ENCODE data around the gene SLC44A1.

Gene SLC44A1

GRCh38 chr9:105270711-105271110, 26.3 kb downstream of the SLC44A1 start:
- no peak overlapping the region for H3K9ac ChIP-seq (ENCODE audit: insufficient read length, low read depth)
- TF ChIP-seq ZNF274 (IDR thresholded peaks at IDR 0.05; ENCODE audit: low read depth, low read length) (no peak), SUZ12 (IDR thresholded peaks at IDR 0.05; ENCODE audit: extremely low read depth, insufficient read depth, insufficient read length) (no peak), YY1 (IDR thresholded peaks at IDR 0.05; ENCODE audit: insufficient read depth, insufficient read length) (no peak)
- no peak overlapping the region for H3K4me3 ChIP-seq (ENCODE audit: insufficient read length, low read depth)
- no peaks in the 10 kb centered on the region for H3K4me1 ChIP-seq (ENCODE audit: insufficient read depth, insufficient read length)
- peaks cover 3% of the 10 kb centered on the region for H3K36me3 ChIP-seq (ENCODE audit: insufficient read depth, insufficient read length, low read length)
- no peaks in the 10 kb centered on the region for H3K9me3 ChIP-seq (ENCODE audit: insufficient read depth, low read length)
- no peak for DNase-seq (ENCODE audit: low read depth, low spot score)
- H3K27me3 ChIP-seq (ENCODE audit: insufficient read depth, insufficient read length): no peaks in the 10 kb centered on the region

GRCh38 chr9:105273731-105274130, 29.3 kb downstream of the SLC44A1 start:
- no peaks in the 10 kb centered on the region for H3K27me3 ChIP-seq (ENCODE audit: insufficient read depth, insufficient read length)
- H3K4me1 ChIP-seq (ENCODE audit: insufficient read depth, insufficient read length): no peaks in the 10 kb centered on the region
- no peaks in the 10 kb centered on the region for H3K9me3 ChIP-seq (ENCODE audit: insufficient read depth, low read length)
- TF ChIP-seq ZNF274 (IDR thresholded peaks at IDR 0.05; ENCODE audit: low read depth, low read length) (no peak), YY1 (IDR thresholded peaks at IDR 0.05; ENCODE audit: insufficient read depth, insufficient read length) (no peak), SUZ12 (IDR thresholded peaks at IDR 0.05; ENCODE audit: extremely low read depth, insufficient read depth, insufficient read length) (no peak)
- peaks cover 3% of the 10 kb centered on the region for H3K36me3 ChIP-seq (ENCODE audit: insufficient read depth, insufficient read length, low read length)
- no peak for DNase-seq (ENCODE audit: low read depth, low spot score)
- H3K4me3 ChIP-seq (ENCODE audit: insufficient read length, low read depth): no peak overlapping the region
- H3K9ac ChIP-seq (ENCODE audit: insufficient read length, low read depth): no peak overlapping the region

GRCh38 chr9:105275111-105275510, 30.7 kb downstream of the SLC44A1 start:
- TF ChIP-seq ZNF274 (IDR thresholded peaks at IDR 0.05; ENCODE audit: low read depth, low read length): no peak
- TF ChIP-seq YY1 (IDR thresholded peaks at IDR 0.05; ENCODE audit: insufficient read depth, insufficient read length): no peak
- TF ChIP-seq SUZ12 (IDR thresholded peaks at IDR 0.05; ENCODE audit: extremely low read depth, insufficient read depth, insufficient read length): no peak

GRCh38 chr9:105275938-105276337, 31.5 kb downstream of the SLC44A1 start:
- H3K27me3 ChIP-seq (ENCODE audit: insufficient read depth, insufficient read length): no peaks in the 10 kb centered on the region
- DNase-seq (ENCODE audit: low read depth, low spot score): no peak
- H3K36me3 ChIP-seq (ENCODE audit: insufficient read depth, insufficient read length, low read length): peaks cover 3% of the 10 kb centered on the region
- TF ChIP-seq YY1 (IDR thresholded peaks at IDR 0.05; ENCODE audit: insufficient read depth, insufficient read length) (no peak), SUZ12 (IDR thresholded peaks at IDR 0.05; ENCODE audit: extremely low read depth, insufficient read depth, insufficient read length) (no peak), ZNF274 (IDR thresholded peaks at IDR 0.05; ENCODE audit: low read depth, low read length) (no peak)
- no peaks in the 10 kb centered on the region for H3K9me3 ChIP-seq (ENCODE audit: insufficient read depth, low read length)
- H3K4me1 ChIP-seq (ENCODE audit: insufficient read depth, insufficient read length): no peaks in the 10 kb centered on the region
- H3K9ac ChIP-seq (ENCODE audit: insufficient read length, low read depth): no peak overlapping the region
- no peak overlapping the region for H3K4me3 ChIP-seq (ENCODE audit: insufficient read length, low read depth)

More at GRCh38 chr9:105275111-105275510, 30.7 kb downstream of the SLC44A1 start:
- H3K9ac ChIP-seq (ENCODE audit: insufficient read length, low read depth): no peak overlapping the region
- H3K36me3 ChIP-seq (ENCODE audit: insufficient read depth, insufficient read length, low read length): peaks cover 3% of the 10 kb centered on the region
- no peak for DNase-seq (ENCODE audit: low read depth, low spot score)
- no peaks in the 10 kb centered on the region for H3K4me1 ChIP-seq (ENCODE audit: insufficient read depth, insufficient read length)
- no peaks in the 10 kb centered on the region for H3K27me3 ChIP-seq (ENCODE audit: insufficient read depth, insufficient read length)
- no peak overlapping the region for H3K4me3 ChIP-seq (ENCODE audit: insufficient read length, low read depth)
- no peaks in the 10 kb centered on the region for H3K9me3 ChIP-seq (ENCODE audit: insufficient read depth, low read length)

- H3K36me3 ChIP-seq (ENCODE audit: insufficient read depth, insufficient read length, low read length): no peaks in the 10 kb centered on the region
- no peaks in the 10 kb centered on the region for H3K4me1 ChIP-seq (ENCODE audit: insufficient read depth, insufficient read length)
- DNase-seq (ENCODE audit: low read depth, low spot score): no peak
- TF ChIP-seq ZNF274 (IDR thresholded peaks at IDR 0.05; ENCODE audit: low read depth, low read length): no peak
- no peak for TF ChIP-seq SUZ12 (IDR thresholded peaks at IDR 0.05; ENCODE audit: extremely low read depth, insufficient read depth, insufficient read length)
- no peak for TF ChIP-seq YY1 (IDR thresholded peaks at IDR 0.05; ENCODE audit: insufficient read depth, insufficient read length)
- H3K9me3 ChIP-seq (ENCODE audit: insufficient read depth, low read length): no peaks in the 10 kb centered on the region
- H3K4me3 ChIP-seq (ENCODE audit: insufficient read length, low read depth): no peak overlapping the region
- H3K9ac ChIP-seq (ENCODE audit: insufficient read length, low read depth): no peak overlapping the region
- no peaks in the 10 kb centered on the region for H3K27me3 ChIP-seq (ENCODE audit: insufficient read depth, insufficient read length)
These were observed 34.3 kb downstream of the SLC44A1 start for GRCh38 chr9:105278751-105279150.

GRCh38 chr9:105280691-105281090, 36.2 kb downstream of the SLC44A1 start:
- H3K9ac ChIP-seq (ENCODE audit: insufficient read length, low read depth): no peak overlapping the region
- no peaks in the 10 kb centered on the region for H3K4me1 ChIP-seq (ENCODE audit: insufficient read depth, insufficient read length)
- no peak overlapping the region for H3K4me3 ChIP-seq (ENCODE audit: insufficient read length, low read depth)
- TF ChIP-seq SUZ12 (IDR thresholded peaks at IDR 0.05; ENCODE audit: extremely low read depth, insufficient read depth, insufficient read length): no peak
- TF ChIP-seq YY1 (IDR thresholded peaks at IDR 0.05; ENCODE audit: insufficient read depth, insufficient read length): no peak
- no peak for TF ChIP-seq ZNF274 (IDR thresholded peaks at IDR 0.05; ENCODE audit: low read depth, low read length)
- no peaks in the 10 kb centered on the region for H3K27me3 ChIP-seq (ENCODE audit: insufficient read depth, insufficient read length)
- H3K9me3 ChIP-seq (ENCODE audit: insufficient read depth, low read length): no peaks in the 10 kb centered on the region
- no peak for DNase-seq (ENCODE audit: low read depth, low spot score)
- H3K36me3 ChIP-seq (ENCODE audit: insufficient read depth, insufficient read length, low read length): no peaks in the 10 kb centered on the region

GRCh38 chr9:105281272-105281671, 36.8 kb downstream of the SLC44A1 start:
- TF ChIP-seq SUZ12 (IDR thresholded peaks at IDR 0.05; ENCODE audit: extremely low read depth, insufficient read depth, insufficient read length) (no peak), ZNF274 (IDR thresholded peaks at IDR 0.05; ENCODE audit: low read depth, low read length) (no peak), YY1 (IDR thresholded peaks at IDR 0.05; ENCODE audit: insufficient read depth, insufficient read length) (no peak)

More at GRCh38 chr9:105281272-105281671, 36.8 kb downstream of the SLC44A1 start:
- no peak for DNase-seq (ENCODE audit: low read depth, low spot score)
- Histone ChIP-seq H3K36me3 (ENCODE audit: insufficient read depth, insufficient read length, low read length) (no peaks in the 10 kb centered on the region), H3K4me1 (ENCODE audit: insufficient read depth, insufficient read length) (no peaks in the 10 kb centered on the region), H3K27me3 (ENCODE audit: insufficient read depth, insufficient read length) (no peaks in the 10 kb centered on the region), H3K4me3 (ENCODE audit: insufficient read length, low read depth) (no peak overlapping the region), H3K9ac (ENCODE audit: insufficient read length, low read depth) (no peak overlapping the region), H3K9me3 (ENCODE audit: insufficient read depth, low read length) (no peaks in the 10 kb centered on the region)
